CD14-positive monocyte (primary cell): ENCODE measurements around the gene CLEC4M. TPM values are rescaled to one million over a fixed set of nuclear protein-coding genes. Genes with fewer than 3 reads are reported as not detected.

ENCODE experiments used
- DNase-seq, 3 donors: peaks; one replicate each; pipeline ENCODE4 v3.0.0-alpha.2; 2011 to 2022
- H2AFZ ChIP-seq: 2 replicates; pipeline ENCODE4 v1.6.0; 2012; ENCODE audit warnings: mild to moderate bottlenecking, low read depth, low read length, inconsistent platforms; ENCODE audit not compliant: insufficient read depth, poor library complexity, severe bottlenecking
- H3K27ac ChIP-seq, 2 donors: 1 replicate in 1 of 2; 2 replicates in 1 of 2; pipeline ENCODE4 v1.5.1; 2012 to 2013; ENCODE audit warnings: low read length in 2 of 2, control low read depth in 1 of 2, inconsistent platforms in 1 of 2, low read depth in 1 of 2, mild to moderate bottlenecking in 1 of 2
- H3K27me3 ChIP-seq, 2 donors: one replicate each; pipeline versions ENCODE4 v1.6.0 to v1.6.1; 2011 to 2013; ENCODE audit warnings: low read length in 2 of 2; ENCODE audit not compliant: control insufficient read depth in 2 of 2, insufficient read depth in 2 of 2
- H3K36me3 ChIP-seq, 2 donors: replicated peaks in 1 of 2; 1 replicate in 1 of 2; 2 replicates in 1 of 2; pipeline versions ENCODE4 v1.5.1 to v1.6.1; 2012 to 2013; ENCODE audit warnings: low read length in 2 of 2, control low read depth in 1 of 2, inconsistent platforms in 1 of 2, mild to moderate bottlenecking in 1 of 2; ENCODE audit not compliant: insufficient read depth in 2 of 2, control insufficient read depth in 1 of 2
- H3K4me1 ChIP-seq, 2 donors: 1 replicate in 1 of 2; 2 replicates in 1 of 2; pipeline versions ENCODE4 v1.5.1 to v1.6.1; 2012 to 2013; ENCODE audit warnings: low read length in 2 of 2, control low read depth in 1 of 2, inconsistent platforms in 1 of 2, mild to moderate bottlenecking in 1 of 2, moderate library complexity in 1 of 2; ENCODE audit not compliant: insufficient read depth in 2 of 2, control insufficient read depth in 1 of 2
- H3K4me2 ChIP-seq: replicated peaks from 2 replicates; pipeline ENCODE3; 2012; ENCODE audit warnings: low read length, moderate library complexity, mild to moderate bottlenecking; ENCODE audit not compliant: poor library complexity, severe bottlenecking; ENCODE audit errors: extremely low read depth
- H3K4me3 ChIP-seq, 3 experiments: fragments of 200-600 bp in 1 of 3; sonication (generic) in 1 of 3; replicated peaks in 1 of 3; 1 replicate in 2 of 3; 2 replicates in 1 of 3; pipeline ENCODE4 v1.5.1; 2011 to 2013; ENCODE audit warnings: low read length in 3 of 3, mild to moderate bottlenecking in 3 of 3, control low read depth in 2 of 3, low read depth in 2 of 3, inconsistent platforms in 1 of 3, moderate library complexity in 1 of 3
- H3K79me2 ChIP-seq: 2 replicates; pipeline ENCODE4 v1.6.0; 2012; ENCODE audit warnings: mild to moderate bottlenecking, control low read depth, inconsistent platforms, low read length, moderate library complexity; ENCODE audit not compliant: insufficient read depth
- H3K9ac ChIP-seq: 2 replicates; pipeline ENCODE4 v1.6.0; 2017; ENCODE audit warnings: low read length, mild to moderate bottlenecking; ENCODE audit not compliant: insufficient read depth, poor library complexity, severe bottlenecking
- H3K9me3 ChIP-seq, 2 donors: replicated peaks in 1 of 2; 1 replicate in 1 of 2; 2 replicates in 1 of 2; pipeline versions ENCODE4 v1.5.1 to v1.6.1; 2012 to 2013; ENCODE audit warnings: low read length in 2 of 2, control low read depth in 1 of 2; ENCODE audit not compliant: control insufficient read depth in 1 of 2, insufficient read depth in 1 of 2
- H4K20me1 ChIP-seq: 2 replicates; pipeline ENCODE4 v1.6.0; 2012; ENCODE audit warnings: mild to moderate bottlenecking, low read length, control low read depth, moderate library complexity; ENCODE audit not compliant: insufficient read depth
- H3K27ac Mint-ChIP-seq, 7 donors: one replicate each; pipeline ENCODE4 v1.8.0; 2020; ENCODE audit warnings: mild to moderate bottlenecking in 7 of 7, mixed read lengths in 7 of 7, moderate library complexity in 6 of 7, inconsistent platforms in 2 of 7
- H3K27me3 Mint-ChIP-seq, 3 donors: one replicate each; pipeline ENCODE4 v1.8.0; 2021 to 2022; ENCODE audit warnings: low read depth in 3 of 3, mild to moderate bottlenecking in 3 of 3, mixed read lengths in 3 of 3, moderate library complexity in 3 of 3, inconsistent platforms in 1 of 3
- H3K36me3 Mint-ChIP-seq, 2 donors: one replicate each; pipeline ENCODE4 v1.8.0; 2020; ENCODE audit warnings: mixed read lengths in 2 of 2, inconsistent platforms in 1 of 2, mild to moderate bottlenecking in 1 of 2
- H3K4me1 Mint-ChIP-seq: one replicate; pipeline ENCODE4 v1.8.0; 2020; ENCODE audit warnings: mild to moderate bottlenecking, mixed read lengths
- H3K4me3 Mint-ChIP-seq, 2 donors: one replicate each; pipeline ENCODE4 v1.8.0; 2020; ENCODE audit warnings: mild to moderate bottlenecking in 2 of 2, mixed read lengths in 2 of 2, moderate library complexity in 1 of 2
- H3K9me3 Mint-ChIP-seq, 7 donors: one replicate each; pipeline ENCODE4 v1.8.0; 2020 to 2022; ENCODE audit warnings: mixed read lengths in 7 of 7, mild to moderate bottlenecking in 6 of 7, moderate library complexity in 6 of 7, inconsistent platforms in 2 of 7
- CTCF ChIP-seq: fragments of 200-600 bp; IDR thresholded peaks from one replicate; pipeline ENCODE4 v1.8.0; 2022; ENCODE audit warnings: antibody characterized with exemption, mild to moderate bottlenecking
- WGBS: methylation state at CpG from one replicate; pipeline ENCODE4 v1.1.5; 2013; ENCODE audit warnings: missing lambda C conversion rate; ENCODE audit not compliant: insufficient coverage; 5-methylcytosine and 5-hydroxymethylcytosine counted together
- intact Hi-C, 2 donors: fragments of 100-400 bp; cut with micrococcal nuclease; formaldehyde crosslinking; loops; one replicate each; pipeline versions ENCODE4 v1.15.0 to v1.15.1; 2023
- polyA plus RNA-seq, 3 donors: library from polyadenylated mRNA; depleted of rRNA in 1 of 3; unstranded in 2 of 3; stranded (reverse) in 1 of 3; fragments of 300-500 nt in 2 of 3; fragments of >200 nt in 1 of 3; fragmentation: Illumina TruSeq in 2 of 3; gene quantifications; 1 replicate in 2 of 3; 2 replicates in 1 of 3; pipeline ENCODE4 v1.2.3, GENCODE V29; 2012 to 2021

CLEC4M gene
- polyA plus RNA-seq, 3 donors, result not detected

GRCh38 chr19:7781157-7781556 lies 18.1 kb downstream of the CLEC4M start:
- H2AFZ ChIP-seq, result no peak overlapping the region
- Mint-ChIP-seq H3K27ac (no peak overlapping the region), H3K4me3 (no peak overlapping the region), H3K4me1 (peaks cover 29% of the 10 kb centered on the region), H3K36me3 (no peaks in the 10 kb centered on the region), H3K27me3 (peaks cover 0 to 3% (median 0%) of the 10 kb centered on the region in 3 donors), H3K9me3 (peaks cover 0 to 5% (median 0%) of the 10 kb centered on the region in 7 donors)
- H3K36me3 ChIP-seq, result no peaks in the 10 kb centered on the region
- H3K4me1 ChIP-seq, result peaks cover 26 to 33% of the 10 kb centered on the region in 2 donors
- no peaks in the 10 kb centered on the region for H4K20me1 ChIP-seq
- H3K4me2 ChIP-seq, result no peak overlapping the region
- H3K79me2 ChIP-seq, result no peaks in the 10 kb centered on the region
- intact Hi-C loops, result loop anchor here in 1 of 2 donors (5.0 kb wide), 1 partner anchor 34 kb away; the partner anchor contains the start of gene CD209
- no peak overlapping the region for H3K4me3 ChIP-seq
- no peak for TF ChIP-seq CTCF
- H3K27me3 ChIP-seq, result no peaks in the 10 kb centered on the region
- DNase-seq, result no peak
- H3K27ac ChIP-seq, result no peak overlapping the region
- WGBS, result 87% methylated on average over 12 of the region's 12 CpGs
- H3K9me3 ChIP-seq, result no peaks in the 10 kb centered on the region
- H3K9ac ChIP-seq, result no peak overlapping the region

GRCh38 chr19:7783991-7784423 lies 21.0 kb downstream of the CLEC4M start:
- H3K27me3 Mint-ChIP-seq, result peaks cover 19 to 28% (median 20%) of the 10 kb centered on the region in 3 donors
- WGBS, result 15% methylated on average over 5 of the region's 8 CpGs
- H3K36me3 Mint-ChIP-seq, result peaks cover 4 to 6% of the 10 kb centered on the region in 2 donors
- peaks cover 29% of the 10 kb centered on the region for H3K4me1 Mint-ChIP-seq
- Histone ChIP-seq H3K4me1 (peaks cover 34 to 44% of the 10 kb centered on the region in 2 donors), H3K9me3 (peaks cover 3 to 7% of the 10 kb centered on the region in 2 donors), H3K36me3 (no peaks in the 10 kb centered on the region), H4K20me1 (no peaks in the 10 kb centered on the region), H2AFZ (no peak overlapping the region), H3K27me3 (peaks cover 9 to 26% of the 10 kb centered on the region in 2 donors), H3K4me2 (peak overlapping the region; percentile 44), H3K9ac (no peak overlapping the region), H3K27ac (peak overlapping the region; percentile 2 to 19), H3K4me3 (peak overlapping the region in 1 of 3 experiments; percentile 0), H3K79me2 (no peaks in the 10 kb centered on the region)
- DNase-seq, result peak; percentile 75 to 89 (median 85)
- peak overlapping the region in 1 of 2 donors; percentile 70 for H3K4me3 Mint-ChIP-seq
- TF ChIP-seq CTCF, result no peak
- intact Hi-C loops, result loop anchor here in 1 of 2 donors (5.0 kb wide), 1 partner anchor 37 kb away; the partner anchor contains the start of gene CD209
- H3K9me3 Mint-ChIP-seq, result peaks cover 0 to 14% (median 7%) of the 10 kb centered on the region in 7 donors
- peak overlapping the region; percentile 69 to 92 (median 75) for H3K27ac Mint-ChIP-seq
